Measurements from ENCODE around the gene OR2L8.

DNA sequence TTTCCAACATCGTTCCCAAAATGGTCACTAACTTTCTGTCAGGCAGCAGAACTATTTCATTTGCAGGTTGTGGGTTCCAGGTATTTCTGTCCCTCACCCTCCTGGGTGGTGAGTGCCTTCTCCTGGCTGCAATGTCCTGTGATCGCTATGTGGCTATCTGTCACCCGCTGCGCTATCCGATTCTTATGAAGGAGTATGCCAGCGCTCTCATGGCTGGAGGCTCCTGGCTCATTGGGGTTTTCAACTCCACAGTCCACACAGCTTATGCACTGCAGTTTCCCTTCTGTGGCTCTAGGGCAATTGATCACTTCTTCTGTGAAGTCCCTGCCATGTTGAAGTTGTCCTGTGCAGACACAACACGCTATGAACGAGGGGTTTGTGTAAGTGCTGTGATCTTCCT is 14.7 kb upstream of the OR2L8 start:
- TF ChIP-seq POLR2A (IDR thresholded peaks at IDR 0.05): no peak
- TF ChIP-seq, protein P1, sequence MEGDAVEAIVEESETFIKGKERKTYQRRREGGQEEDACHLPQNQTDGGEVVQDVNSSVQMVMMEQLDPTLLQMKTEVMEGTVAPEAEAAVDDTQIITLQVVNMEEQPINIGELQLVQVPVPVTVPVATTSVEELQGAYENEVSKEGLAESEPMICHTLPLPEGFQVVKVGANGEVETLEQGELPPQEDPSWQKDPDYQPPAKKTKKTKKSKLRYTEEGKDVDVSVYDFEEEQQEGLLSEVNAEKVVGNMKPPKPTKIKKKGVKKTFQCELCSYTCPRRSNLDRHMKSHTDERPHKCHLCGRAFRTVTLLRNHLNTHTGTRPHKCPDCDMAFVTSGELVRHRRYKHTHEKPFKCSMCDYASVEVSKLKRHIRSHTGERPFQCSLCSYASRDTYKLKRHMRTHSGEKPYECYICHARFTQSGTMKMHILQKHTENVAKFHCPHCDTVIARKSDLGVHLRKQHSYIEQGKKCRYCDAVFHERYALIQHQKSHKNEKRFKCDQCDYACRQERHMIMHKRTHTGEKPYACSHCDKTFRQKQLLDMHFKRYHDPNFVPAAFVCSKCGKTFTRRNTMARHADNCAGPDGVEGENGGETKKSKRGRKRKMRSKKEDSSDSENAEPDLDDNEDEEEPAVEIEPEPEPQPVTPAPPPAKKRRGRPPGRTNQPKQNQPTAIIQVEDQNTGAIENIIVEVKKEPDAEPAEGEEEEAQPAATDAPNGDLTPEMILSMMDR (IDR thresholded peaks at IDR 0.05): no peak

All from lower leg skin (tissue), 3 donors.